Suppressor macrophage treated with lipopolysaccharide for 4 hours (primary cell): Measurements from ENCODE around the gene OVOL3.
"Not testable (repeated sequence)": the region's sequence is repeated elsewhere in the genome, so short reads cannot be mapped to it uniquely, and the experiment has no call there.

Experiments
- DNase-seq: peaks from one replicate; pipeline ENCODE4 v3.0.0-alpha.2; 2020

The OVOL3 gene

GRCh38 chr19:36110487-36111199 lies at the start of gene OVOL3:
OVOL3 (plus strand) TSS chr19:36111143; CDS start chr19:36111203, 60 bp downstream.
- DNase-seq: no peak

- no peak for DNase-seq
Measured at GRCh38 chr19:36061367-36061766, 49.6 kb upstream of the OVOL3 start.

- DNase-seq: peak; percentile 8
Measured at GRCh38 chr19:36064826-36065225, 46.1 kb upstream of the OVOL3 start.

GRCh38 chr19:36067681-36068080 lies 43.3 kb upstream of the OVOL3 start:
- DNase-seq: no peak

- not testable (repeated sequence) for DNase-seq
Measured at GRCh38 chr19:36068810-36069499, 42.0 kb upstream of the OVOL3 start.

GRCh38 chr19:36072081-36072480 lies 38.9 kb upstream of the OVOL3 start:
- no peak for DNase-seq

GRCh38 chr19:36073121-36073876 lies 37.6 kb upstream of the OVOL3 start:
- DNase-seq: no peak

DNA sequence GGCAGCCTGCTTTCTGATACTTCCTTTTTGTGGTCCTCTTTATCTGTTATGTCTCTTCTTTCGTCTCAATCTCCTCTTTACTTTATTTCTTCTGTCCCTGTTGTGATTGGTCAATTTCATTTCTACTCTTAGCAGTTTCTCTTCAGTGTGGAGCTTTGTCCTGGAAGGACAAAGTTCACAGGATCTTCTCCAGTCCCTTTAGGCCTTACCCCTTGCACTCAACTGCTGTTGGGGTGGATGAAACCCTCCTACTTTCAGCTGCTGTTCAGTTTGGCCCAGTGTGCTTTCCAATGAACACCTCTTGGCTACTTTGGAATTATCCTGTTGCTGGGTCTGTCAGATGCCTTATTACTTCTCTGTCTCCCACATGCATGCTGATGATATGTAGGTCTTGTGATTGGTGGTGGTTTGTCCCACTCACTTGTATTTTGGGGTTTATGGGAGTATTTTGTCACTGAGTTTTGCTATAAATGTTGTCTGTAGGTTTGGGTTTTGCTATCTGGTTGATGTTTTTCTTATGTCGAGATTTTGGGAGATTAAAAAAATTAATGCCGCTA lies 31.5 kb upstream of the OVOL3 start:
- DNase-seq: no peak

GRCh38 chr19:36081385-36081784 lies 29.6 kb upstream of the OVOL3 start:
- no peak for DNase-seq

DNA sequence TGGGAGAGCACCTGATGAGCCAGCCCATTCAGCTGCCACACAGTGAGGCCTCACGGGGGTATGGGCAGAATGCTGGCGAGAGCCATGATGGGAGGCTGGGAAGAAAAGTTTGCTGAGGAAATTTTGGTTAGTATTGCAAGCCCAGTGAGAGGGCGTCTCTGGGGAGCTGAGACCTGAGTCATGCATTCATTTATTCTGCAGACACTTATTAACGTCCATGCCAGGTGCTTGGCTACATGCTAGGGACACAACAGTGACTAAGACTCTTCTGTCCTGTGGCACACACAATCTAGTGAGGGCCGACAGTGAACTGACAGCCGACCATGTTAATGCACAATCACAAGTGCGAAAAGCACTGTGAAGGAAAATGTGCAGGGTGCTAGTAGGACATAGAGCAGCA lies 29.0 kb upstream of the OVOL3 start:
- no peak for DNase-seq

- no peak for DNase-seq
Measured at GRCh38 chr19:36082916-36083315, 28.0 kb upstream of the OVOL3 start.

- DNase-seq: no peak
Measured at GRCh38 chr19:36084231-36085009, 26.5 kb upstream of the OVOL3 start.

- DNase-seq: no peak
Measured at GRCh38 chr19:36086326-36086725, 24.6 kb upstream of the OVOL3 start.

- no peak for DNase-seq
Measured at GRCh38 chr19:36089847-36090246, 21.1 kb upstream of the OVOL3 start.

GRCh38 chr19:36090910-36091695 lies 19.8 kb upstream of the OVOL3 start:
- DNase-seq: no peak

- DNase-seq: no peak
Measured at GRCh38 chr19:36092566-36092965, 18.4 kb upstream of the OVOL3 start.

GRCh38 chr19:36093146-36093662 lies 17.7 kb upstream of the OVOL3 start:
- no peak for DNase-seq

GRCh38 chr19:36093687-36094086 lies 17.3 kb upstream of the OVOL3 start:
- DNase-seq: no peak

- DNase-seq: no peak
Measured at GRCh38 chr19:36097036-36097435, 13.9 kb upstream of the OVOL3 start.

DNA sequence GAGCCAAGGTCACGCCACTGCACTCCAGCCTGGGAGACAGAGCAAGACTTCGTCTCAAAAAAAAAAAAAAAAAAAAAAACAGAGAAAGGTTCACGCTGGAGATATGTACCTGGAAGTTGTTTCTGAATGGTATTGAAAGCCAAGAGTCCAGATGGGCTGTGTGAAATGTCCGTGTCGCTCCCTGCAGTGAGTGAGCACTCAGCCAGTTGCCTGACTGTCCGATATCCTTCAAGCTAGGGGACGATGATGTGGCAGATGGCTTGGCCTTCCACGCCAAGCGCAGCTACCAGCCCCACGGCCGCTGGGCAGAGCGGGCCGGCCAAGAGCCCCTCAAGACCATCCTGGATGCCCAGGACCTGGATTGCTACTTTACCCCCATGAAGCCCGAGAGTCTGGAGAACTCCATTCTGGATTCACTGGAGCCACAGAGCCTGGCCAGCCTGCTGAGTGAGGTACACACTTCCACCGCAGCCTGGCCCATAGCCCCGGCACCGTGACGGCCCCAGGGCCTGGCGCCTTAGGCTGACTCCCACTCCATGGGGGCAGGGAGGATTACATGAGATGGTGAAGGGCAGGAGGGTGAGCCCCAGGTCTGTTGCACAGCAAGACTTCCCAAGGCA lies 11.7 kb upstream of the OVOL3 start:
- DNase-seq: no peak

DNA sequence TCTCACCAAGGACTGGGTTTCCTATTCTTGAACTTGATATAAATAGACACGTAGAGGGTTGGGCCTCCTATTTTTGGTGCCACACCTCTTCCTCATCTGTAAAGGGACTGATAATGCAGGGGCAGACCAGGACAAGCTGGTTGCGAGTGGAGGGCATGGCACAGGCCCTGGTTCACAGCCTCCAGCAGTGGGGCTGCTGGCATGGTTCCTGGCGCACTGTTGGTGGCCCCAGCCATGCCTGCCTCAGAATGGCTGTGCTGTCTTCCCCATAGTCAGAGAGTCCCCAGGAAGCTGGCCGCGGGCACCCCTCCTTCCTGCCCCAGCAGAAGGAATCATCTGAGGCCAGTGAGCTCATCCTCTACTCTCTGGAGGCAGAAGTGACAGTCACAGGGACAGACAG lies 10.5 kb upstream of the OVOL3 start:
- DNase-seq: no peak
